HG03571 (cell line): Measurements from ENCODE around the gene FOXJ3.
A peak's percentile ranks its signal among the peaks of the same experiment; 100 is the strongest.

Experiments used
- ATAC-seq: cut with Tn5 transposase; IDR thresholded peaks from one replicate; pipeline ENCODE4 v1.9.1; 2021; ENCODE audit not compliant: unreplicated experiment

Gene FOXJ3

DNA sequence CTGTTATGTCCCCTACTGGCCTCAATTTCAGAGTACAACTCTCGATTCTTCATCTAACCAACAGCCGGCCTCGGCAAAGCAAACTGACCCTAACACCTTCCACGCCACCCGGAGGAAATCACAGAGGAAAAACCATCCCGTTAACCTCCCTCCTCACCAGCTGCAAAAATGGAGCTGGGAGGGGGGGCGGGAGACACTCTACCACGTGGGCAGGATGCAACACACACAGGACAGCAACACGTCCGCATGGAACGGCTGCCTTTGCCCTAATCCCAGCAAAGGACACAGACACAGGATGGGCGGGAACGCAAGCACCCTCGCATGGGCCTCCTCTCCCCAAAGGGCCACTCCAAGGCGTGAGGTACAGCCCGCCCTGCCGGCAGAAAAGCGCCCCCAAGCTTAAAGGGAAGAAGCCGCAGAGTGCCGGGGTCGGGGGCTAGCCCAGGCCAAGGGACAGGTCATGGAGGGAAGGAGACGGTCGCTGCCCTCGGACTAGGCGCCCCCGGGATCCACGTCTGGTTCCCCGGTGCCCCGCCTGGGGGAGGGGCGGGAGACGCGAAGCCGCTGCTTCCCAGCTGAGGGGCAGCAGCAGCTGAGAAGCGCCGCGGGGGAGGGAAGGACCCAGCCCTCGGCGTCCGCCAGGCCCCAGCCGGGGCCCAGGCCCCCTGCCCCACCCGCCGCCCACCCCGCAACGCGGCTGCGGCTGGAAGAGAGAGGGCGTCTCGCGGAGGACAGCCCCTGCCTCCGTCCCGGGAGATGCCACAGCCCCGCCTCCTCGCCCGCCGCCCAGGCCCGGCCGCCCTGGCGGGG is 590 bp downstream of the FOXJ3 start:
- peak; percentile 46 for ATAC-seq

DNA sequence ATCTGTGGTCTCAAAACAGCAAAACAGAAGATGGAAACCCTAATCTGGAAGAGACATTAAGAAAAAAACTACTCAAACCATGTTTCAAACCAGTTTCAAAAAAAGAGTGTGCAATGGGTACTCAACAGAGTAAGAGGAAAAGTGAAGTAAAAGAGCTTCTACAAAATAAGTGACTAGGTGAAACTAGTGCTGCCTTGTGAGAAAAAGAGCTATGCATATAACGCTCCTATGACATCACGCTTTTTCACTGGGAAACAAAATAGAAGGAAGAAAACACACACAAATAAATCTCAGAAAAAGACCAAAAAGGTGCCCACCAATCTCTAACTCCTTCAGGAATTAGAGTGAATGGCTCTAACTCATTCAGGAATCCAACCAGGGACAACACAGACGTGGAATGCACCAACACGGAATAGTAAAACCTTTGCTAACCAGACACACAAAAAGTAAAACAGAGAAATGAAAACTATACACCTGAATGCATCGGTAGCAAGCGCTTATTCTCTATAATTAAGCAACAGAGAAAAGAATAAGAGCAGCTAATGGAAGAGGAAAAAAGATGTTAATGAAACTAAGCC is 1.3 kb downstream of the FOXJ3 start:
- ATAC-seq: no peak

DNA sequence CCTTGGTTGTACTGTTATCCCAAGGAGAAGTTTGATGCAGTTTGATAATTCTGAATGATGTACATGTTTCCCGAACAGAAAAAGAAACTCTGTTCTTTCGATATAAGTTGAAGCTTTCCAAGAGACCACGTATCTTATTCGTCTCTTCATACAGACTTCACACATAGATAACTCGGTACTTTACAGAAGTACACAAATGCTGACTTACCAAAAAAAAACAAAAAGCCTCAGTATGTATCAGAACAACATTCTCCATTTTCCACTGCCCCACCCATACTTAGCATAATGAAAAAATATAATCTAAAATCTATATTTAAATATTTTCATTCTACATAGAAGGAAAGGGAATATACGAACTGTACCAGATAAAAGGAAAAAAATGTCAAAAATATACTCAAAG is 2.2 kb downstream of the FOXJ3 start:
- no peak for ATAC-seq

DNA sequence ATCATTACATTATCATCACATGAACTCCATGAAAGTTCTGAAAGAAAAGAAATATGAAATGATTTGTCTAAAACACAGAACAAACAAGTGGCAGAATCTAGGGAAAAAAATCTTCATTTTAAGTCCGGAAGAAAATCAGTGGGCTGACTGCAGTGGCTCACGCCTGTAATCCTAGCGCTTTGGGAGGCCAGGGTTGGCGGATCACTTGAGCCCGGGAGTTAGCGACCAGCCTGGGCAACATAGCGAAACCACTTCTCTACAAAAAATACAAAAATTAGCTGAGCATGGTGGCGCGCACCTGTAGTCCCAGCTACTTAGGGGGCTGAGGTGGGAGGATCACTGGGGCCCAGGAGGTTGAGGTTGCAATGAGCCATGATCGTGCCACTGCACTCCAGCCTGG is 4.8 kb downstream of the FOXJ3 start:
- ATAC-seq: no peak

DNA sequence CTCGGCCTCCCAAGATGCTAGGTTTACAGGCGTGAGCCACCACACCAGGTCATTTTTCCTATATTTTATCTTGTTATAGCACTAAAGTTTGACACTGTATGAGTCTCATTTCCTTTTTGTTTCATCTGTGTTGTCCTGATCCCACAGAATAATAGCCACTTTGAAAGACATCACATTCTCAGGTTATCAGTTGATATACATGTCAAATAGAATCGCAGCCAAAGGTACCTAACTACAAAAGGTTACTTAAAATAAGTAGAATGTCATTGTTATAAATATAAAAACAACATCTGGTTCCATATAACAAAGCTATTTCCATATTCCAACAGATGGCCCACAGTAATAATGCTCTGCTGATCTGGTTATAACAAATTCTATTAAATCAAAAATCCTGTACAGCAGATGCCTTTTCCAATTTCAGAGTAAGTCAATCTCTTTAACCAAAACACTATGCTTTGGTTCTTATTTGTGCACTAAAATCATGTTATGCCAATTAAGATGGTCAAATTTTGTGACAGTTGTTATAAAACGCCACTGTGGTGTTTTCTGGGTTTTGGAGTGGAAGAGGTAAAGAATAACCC is 6.0 kb downstream of the FOXJ3 start:
- ATAC-seq: no peak

DNA sequence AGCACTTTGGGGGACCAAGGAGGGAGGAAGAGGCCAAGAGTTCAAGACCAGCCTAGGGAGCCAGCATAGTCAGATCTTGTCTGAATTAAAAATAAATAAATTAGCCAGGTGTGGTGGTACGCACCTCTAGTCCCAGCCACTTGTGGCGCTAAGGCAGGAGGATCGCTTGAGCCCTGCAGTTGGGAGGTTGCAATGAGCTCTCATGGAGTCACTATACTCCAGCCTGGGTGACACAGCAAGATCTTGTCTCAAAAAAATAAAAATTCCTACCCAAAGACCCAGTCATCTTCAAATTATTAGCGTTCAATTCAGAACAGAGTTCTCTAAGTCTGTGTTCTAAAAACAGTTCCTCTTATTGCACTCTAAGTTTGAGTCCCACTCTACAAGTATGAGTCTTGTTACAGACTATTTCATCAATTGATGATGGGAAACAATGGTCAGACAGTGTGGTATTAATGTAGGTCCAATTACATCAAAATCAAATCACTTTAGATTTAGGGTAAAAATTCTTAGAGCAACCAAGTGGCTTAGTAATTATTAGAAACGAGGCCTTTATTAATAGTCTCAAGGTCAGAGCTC is 6.9 kb downstream of the FOXJ3 start:
- ATAC-seq: no peak

DNA sequence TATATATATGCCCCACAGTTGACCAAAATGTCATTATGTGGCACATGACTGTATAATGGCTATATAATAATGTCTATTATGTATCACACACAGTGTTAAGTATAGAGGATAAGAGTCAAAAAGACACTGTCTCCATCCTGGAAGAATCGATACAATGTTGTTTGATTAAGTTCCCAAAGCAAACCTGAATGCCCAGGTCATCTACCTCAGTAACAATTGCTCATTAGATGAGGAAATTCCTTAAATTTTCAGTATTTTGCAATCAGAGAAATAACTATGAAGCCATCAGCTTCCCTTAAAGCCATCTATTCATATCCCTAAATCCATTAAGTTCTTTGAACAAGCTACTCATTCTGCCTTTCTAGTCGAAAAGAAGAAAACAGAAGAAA is 10.0 kb downstream of the FOXJ3 start:
- no peak for ATAC-seq

DNA sequence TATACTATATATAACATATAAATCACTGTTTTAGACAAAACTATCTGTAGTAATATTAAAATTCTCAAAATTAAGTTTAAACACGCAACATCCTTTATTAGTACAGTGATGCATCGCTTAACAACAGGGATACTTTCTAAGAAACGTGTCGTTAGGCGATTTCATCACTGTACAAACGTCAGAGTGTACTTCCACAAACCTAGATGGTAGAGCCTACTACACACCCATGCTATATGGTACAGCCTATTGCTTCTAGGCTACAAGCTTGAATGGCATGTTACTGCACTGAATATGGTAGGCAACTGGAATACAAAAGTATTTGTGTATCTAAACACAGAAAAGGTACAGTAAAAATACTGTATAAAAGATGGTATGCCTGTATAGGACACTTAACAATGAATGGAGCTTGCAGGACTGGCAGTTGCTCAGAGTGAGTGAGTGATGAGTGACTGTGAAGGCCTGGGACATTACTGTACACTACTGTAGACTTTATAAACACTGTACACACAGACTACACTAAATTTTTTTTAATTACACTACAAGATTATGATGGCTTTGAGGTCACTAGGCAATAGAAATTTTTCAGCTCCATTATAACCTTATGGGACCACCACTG is 10.5 kb downstream of the FOXJ3 start:
- ATAC-seq: no peak

DNA sequence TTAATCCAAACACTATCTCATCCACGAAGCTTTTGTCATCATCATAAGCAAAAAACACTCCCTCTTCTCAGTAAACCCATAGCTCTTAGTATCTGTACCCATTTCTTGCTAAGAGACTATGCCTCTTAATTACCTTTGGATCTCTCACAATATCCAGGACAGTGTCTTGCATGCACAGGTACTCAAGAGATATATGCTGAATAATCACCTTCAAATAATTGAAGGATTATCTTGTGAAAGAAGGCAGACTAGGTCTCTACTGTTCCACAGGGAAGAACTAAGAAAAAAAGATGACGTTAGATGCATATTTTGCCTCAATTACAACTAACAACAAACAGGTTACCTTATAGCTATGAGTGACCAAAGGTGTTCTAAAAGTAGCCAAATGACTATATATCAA is 11.5 kb downstream of the FOXJ3 start:
- ATAC-seq: no peak

DNA sequence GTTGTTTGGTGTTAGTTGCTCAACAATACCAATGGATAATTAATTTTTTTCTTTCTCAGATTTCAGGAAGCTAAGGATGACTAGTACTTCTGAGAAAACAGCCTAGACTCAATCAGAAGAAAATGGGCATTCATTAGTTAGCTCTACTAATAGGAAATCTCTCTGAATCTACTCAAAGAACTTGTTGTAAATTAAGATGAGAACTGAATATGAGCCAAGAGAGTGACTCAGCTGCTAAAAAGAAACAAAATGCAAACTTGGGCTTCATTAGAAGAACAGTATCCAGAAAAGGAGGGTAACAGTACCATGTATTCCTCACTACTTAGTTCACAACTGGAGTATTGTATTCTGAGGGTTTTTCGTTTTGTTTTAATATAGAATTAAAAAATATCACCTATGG is 12.5 kb downstream of the FOXJ3 start:
- ATAC-seq: no peak

DNA sequence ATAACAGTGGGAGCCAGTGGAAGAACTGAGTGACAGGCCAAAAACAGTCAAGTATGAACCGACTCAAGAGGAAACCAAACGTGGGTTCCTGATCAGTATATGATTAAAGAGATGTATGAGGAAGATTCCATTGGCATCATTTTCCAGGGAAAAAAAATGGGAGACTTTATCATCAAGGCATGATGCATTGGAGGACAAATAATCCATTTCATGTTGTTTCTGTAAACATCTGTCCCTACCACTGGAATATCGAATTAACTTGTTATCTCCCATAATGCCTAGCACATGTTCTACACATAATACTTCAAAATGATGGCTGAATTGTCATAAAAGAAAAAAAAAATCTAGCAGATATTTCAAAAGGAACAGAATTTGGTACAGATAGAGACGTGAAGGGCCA is 13.3 kb downstream of the FOXJ3 start:
- ATAC-seq: no peak

DNA sequence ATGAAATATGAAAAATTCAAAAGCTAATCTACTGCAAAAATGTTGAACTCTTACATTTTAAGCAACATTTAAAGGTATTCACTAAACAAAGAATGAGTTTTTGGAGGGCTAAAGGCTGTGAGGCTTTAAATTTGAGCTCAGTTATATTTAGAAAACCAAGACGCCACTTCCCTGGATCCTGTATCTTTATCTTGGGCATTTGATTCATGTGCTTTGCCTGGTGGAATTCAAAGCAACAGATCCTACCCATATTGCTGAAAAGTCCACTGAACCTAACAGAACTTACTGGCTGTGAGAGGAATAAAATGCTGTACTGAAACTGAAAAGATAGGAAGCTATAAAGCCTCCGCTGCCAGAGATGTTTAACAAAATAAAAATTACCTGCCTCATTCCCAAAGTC is 14.3 kb downstream of the FOXJ3 start:
- no peak for ATAC-seq

DNA sequence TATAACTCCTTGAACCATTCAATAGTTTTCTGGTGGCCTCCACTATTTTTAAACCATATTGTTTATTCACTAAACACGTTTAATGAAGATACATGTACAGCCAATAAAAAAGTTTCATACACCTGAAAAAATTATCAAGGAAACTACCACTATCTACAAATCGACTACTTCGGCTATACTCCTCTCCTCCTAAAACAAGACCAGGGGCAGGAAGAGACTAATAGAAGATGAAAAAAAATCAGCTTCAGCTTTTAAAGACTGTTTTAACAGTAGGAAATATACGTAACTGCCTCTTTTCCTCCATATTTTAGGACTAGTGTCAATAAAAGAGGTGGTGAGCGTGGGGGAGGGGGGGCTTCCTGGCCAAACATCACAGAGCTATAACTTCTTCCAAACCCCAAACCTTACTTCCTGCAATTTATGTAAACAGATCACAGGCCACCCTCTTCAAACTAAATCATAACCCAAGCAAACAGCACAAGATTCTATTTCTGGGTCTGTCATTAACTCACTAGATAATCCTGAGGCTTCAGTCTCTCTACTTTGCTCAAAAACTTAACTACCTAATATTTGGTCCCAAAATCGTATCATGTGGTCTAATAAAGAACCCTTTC is 15.1 kb downstream of the FOXJ3 start:
- no peak for ATAC-seq

DNA sequence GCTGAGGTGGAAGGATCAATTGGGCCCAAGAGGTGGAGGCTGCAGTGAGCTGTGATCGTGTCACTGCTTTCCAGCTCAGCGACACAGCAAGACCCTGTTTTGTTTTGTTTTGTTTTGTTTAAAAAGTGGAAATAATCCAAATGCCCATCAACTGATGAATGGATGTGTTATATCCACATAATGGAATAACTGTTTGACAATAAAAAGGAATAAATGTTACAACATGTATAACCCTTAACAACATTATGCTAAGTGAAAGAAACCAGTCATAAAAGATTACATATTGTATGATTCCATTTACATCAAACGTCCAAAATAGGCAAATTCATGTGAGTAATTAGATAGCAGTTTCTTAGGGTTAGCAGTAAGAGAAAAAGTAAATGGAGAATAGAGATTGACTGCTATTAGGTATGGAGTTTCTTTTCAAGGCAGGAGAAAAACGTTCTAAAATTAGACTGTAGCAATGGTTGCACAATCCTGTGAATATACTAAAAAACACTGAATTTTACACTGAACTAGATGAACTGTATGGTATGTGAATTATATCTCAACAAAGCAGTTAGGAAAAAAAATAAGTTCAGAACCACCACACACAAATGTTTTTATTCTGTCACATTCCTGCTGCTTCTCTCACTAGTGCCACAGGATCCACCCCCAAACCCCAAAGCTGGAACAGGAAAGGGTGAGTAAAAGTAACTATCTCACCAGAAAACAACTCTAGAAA is 15.7 kb downstream of the FOXJ3 start:
- no peak for ATAC-seq

DNA sequence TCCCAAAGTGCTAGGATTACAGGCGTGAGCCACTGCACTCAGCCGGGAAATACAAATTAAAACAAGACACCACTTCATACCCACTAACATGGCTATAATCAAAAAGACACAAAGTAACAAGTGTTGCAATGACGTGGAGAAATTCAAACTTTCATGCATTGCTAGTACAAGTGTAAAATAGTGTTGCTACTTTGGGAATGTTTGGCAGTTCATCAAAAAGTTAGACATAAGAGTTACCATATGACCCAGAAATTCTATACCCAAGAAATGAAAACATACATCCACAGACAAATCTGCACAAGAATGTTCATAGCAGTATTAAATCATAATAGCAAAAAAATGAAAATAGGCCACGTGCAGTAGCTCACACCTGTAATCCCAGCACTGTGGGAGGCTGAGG is 16.4 kb downstream of the FOXJ3 start:
- no peak for ATAC-seq

DNA sequence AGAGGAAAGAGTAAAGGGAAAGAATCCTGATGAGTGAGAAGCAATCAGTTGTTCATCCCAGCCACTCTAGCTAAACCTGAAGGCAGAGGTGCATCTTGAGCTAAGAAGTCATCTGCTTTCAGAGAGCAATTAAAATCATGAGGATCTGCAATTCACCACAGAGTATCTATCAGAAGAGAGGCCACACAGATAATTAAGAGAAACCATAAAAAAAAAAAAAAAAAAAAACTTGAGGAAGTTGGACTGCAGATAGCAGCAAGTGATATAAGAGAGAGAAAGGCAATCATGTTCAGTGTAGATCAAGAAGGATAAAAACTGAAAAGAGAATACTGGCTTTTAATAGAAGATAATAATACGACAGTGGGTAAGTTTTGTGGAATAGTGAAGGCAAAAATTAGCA is 17.7 kb downstream of the FOXJ3 start:
- no peak for ATAC-seq

DNA sequence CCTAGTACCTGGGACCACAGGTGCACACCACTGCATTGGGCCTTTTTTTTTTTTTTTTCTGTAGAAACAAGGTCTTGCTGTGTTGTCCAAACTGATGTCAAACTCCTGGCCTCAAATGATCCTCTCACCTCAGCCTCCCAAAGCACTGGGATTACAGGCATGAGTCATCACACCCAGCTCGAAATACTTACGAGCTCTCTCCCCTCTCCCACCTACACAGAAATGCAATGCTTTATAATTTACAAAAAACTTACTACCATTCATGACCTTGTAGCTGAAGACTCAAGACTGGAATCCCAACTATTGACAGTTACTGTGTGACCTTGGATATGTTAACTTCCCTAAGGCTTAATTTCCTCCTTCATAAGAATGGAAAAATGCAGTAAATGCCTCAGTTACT is 18.7 kb downstream of the FOXJ3 start:
- ATAC-seq: no peak

DNA sequence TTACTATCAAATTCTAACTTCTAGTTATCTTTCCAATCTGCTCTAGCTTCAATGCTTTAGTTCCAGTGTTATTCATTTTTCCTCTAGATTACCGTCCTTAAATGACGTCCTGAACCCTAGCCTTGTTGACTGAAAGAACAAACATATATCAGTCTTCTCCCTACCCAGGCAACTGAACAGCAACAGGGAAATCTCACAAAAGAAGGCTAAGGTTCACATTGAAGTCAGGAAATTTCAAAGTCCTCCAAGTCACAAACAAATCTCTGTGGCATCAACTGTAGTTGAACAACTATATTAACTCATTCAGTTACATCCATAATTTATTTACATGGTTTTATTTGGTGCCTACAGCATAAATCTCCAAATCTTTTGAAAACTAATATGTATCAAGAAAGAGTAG is 19.5 kb downstream of the FOXJ3 start:
- ATAC-seq: no peak

DNA sequence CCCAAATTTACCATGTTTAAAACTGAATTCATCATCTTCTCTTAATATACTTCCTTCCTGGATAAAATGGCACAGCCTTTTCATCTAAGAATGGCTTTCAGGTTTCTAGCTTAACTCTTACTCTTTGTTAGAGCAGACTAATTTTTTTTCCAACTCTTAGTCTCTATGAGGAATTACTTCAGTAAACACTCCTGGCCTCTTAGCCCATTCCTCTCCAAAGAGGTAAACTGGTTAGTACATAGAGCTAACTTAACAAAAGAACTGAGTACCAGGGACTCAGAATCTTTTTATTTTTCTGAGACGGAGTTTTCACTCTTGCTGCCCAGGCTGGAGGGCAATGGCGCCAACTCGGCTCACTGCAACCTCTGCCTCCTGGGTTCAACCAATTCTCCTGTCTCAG is 21.1 kb downstream of the FOXJ3 start:
- ATAC-seq: no peak

DNA sequence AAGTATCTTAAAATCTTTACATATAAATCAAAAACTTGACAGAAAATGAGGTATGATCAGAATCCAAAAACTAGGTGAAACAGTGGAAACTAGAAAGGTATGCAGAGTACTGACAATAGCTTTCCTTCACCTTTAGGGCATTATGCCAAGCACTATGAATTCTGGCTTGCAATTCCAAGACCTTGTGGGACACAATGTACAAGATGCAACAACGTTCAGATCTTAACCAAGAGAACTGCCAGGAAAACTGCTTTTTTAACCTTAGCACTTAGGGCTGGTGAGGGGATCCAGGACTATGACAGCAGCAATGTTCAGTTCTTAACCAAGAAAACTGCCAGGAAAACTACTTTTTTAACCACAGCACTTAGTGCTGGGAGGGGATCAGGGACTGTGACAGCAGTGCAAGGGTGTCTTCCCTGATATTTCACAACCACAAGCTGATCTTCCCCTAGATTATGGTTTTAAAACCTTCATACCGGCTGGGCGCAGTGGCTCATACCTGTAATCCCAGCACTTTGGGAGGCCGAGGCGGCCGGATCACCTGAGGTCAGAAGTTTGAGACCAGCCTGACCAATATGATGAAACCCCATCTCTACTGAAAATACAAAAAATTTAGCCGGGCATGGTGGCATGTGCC is 22.3 kb downstream of the FOXJ3 start:
- ATAC-seq: no peak
